ENCODE measurements around the gene PLEKHA3.
"Not testable (repeated sequence)": the region's sequence is repeated elsewhere in the genome, so short reads cannot be mapped to it uniquely, and the experiment has no call there.

PLEKHA3 gene

DNA sequence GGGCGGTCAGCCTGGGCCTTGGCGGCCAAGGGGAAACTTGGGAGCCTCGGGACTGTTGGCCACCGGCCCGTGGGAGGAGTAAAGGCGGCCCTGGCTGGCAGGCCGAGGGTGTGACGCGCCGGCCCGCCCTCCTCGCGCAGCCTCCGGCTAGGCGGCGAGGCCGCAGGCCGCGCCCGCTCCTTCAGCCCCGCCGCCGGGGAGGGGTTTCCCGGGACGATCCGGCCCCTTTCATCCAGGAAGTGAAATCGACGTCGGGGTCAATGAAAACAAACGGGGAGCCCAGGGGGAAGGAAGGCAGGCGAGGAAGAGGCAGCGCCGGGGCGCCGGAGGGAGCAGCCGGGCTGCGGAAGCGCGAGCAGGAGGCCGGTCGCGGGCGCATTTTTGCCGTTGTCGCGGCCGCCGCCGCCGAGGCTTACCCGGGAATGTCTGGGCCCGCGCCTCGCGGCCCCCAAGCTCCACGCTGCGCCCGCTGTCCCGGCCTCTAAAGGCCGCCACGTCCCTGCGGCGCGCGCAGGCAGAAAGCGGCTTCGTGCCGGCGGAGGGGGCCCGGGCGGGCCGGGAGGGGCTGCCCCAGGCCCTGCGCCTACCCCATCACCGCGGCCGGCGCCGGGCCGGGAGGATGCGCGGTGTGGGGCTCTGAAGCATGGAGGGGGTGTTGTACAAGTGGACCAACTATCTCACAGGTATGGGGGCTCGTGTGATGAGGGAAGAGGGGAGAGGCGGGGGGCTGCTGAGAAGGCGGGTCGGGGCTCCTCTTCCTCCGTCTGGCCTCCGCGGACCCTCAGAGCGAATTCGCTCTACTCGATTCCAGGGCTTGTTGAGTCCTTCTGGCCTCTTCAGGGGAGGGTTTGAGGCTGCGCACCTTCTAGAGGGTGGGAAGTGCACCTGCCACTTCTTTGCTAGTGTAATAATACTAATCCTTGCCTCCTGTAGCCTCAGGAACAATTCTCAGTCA lies at the start of gene PLEKHA3:
PLEKHA3 (plus strand) TSS at position 231 of the 955 bp plus-strand sequence; CDS start at position 644, 413 bp downstream.
- peak; percentile 48 to 70 (median 49) for DNase-seq (ENCODE audit: low read depth in 3 of 3)

DNA sequence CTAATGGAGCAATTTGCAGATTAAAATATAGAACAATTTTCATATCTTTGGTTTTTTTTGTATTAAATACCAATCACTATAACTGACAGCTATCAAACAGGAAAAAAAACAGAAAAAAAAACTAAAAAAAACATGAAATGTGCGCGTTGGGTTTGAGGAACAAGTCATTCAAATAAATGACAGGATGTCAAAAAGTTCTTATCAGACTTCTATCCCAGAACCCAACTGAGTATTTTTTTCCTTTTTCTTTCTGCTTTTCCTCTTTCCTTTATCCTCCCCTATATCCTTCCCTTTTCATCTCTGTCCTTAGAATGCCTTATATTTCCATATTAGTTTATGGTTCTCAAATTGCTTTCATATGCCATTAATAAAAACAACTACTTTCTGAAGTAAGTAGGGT lies 43.6 kb upstream of the PLEKHA3 start:
- no peak for DNase-seq (ENCODE audit: low read depth in 3 of 3)

DNA sequence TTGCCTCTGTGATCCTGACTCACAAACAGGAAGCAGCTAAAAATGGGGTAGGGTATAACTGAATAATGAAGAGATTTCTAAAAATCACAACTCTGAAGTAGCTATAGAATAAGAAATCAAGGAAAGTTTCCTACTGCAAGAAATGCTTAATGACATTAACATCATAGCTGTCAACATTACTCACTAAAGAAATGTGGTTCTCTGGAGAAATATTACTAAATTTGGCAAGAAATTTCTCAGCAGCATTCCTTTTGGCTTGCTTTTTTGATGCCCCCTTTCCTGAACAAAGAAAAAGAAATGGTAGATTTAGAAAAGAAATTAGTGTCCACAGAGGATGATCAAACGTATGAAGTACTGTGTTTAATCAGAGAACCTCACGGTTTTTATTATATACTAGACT lies 38.8 kb upstream of the PLEKHA3 start:
- DNase-seq (ENCODE audit: low read depth in 3 of 3), result no peak

DNA sequence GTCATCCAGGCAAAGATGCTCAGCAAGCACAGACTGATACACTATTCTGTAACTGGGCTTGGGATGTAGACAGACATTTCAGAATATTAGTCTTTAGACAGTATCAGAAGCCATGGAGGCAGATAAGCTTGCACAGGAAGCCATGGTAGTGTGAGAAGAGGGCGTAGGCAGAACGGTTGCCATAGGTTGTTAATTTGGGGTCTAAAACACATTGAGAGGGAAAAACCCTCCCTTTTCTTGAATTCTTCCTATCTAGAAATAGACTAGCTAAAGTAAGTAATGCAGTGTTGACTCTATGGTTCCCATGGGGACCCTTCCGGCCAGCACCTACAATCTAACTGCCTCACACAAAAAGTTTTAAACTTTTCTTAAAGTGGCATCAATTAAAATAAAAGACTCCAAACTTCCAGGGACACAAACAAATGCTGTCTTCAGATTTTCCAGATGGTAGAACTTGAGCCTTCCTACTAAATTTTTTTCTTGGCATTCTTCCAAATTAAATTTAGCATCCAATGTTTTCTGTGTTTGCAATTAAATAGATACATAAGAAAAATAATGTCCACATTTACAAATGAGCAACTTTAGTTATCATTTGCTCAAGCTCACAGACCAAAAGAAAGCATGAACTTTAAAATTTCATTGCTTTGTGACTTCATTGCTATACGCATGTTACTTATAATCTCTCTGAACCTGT lies 31.1 kb upstream of the PLEKHA3 start:
- DNase-seq (ENCODE audit: low read depth in 3 of 3), result no peak

DNA sequence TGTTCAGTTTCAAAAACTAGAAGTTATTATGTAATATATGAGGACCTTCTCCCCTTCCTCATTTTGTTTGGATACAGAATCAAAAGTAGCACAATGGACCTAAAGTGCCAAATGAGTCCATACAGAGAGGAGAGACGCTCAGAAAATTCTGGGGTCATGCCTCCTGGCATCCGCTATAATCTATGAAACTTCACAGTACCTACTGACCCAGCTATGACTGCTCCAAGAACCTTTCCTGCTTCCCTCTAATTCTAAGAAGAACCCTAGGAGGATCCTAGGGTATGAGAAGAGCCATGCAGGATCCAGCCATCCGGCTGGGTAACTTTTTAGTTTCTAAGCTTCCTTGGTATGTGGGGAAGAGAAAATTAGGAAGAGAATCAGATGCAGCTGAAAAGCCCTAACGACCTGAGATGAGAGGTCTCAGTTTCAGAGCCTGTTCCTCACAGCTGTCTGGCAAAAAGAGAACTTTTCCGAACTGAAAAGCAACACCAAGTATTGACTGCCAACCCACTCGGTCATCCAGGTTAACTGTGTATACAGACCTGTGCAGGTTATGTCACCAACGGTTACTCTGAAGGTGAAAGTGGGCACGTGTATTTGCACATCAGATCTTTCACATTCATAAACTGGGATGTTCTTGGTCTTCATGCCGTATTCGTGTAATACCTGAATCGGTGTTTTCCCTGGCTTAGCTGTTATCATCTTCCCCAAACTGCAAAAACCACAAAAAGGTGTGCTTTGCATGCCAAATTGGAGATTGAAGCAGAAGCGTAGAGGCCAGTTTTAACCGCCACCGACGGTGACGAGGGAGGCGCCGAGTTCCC lies 30.3 kb upstream of the PLEKHA3 start:
- no peak for DNase-seq (ENCODE audit: low read depth in 3 of 3)

DNA sequence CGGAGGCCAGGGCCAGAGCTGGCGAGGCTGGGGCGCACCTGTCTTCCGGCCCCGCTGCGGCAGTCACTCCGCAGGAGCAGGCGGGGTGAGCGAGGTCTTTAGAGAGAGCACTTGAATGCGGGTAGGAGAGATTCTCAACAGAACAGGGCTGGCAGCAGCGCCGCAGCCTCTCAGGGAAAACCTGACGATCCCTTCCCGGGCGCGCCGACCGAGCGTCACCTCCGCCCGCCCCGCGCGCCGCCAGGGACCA lies 29.8 kb upstream of the PLEKHA3 start:
- no peak for DNase-seq (ENCODE audit: low read depth in 3 of 3)

DNA sequence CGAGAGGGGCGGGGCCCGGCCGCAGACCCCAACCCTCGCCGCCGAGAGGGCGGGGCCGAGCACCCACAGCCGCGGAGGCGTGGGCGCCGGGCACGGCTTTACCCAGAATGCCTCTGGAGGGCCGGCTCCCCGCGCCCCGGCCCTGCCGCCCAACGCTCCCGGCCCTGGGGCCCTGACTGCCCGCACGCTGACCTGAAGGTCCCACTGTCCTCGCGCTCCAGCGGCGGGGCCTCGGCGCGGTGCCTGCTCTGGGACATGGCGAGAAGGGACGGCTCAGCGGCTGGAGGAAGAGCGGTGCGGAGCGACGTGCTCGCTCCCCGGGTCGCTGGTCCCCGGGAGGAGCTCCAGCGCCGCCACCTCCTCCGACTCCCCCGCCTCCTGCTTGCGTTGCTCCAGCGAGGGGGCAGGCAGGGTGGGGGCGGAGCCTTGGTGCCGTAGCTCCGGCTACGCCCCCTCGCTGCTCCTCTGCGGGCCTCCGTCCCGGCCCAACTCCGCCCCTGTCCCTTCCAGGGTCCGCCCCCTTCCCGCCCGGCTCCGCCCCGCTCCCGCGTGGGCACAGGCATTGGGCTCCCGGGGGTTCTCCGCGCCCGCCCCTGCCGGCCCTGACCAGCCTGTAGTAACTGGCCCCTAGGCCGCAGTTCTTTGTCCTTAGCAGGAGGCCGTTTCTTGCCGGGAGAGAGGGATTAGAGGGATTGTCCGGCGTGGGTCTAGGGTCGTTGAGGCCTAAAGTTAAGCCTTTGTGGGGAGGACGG lies 29.3 kb upstream of the PLEKHA3 start, which contains the start of the genes PJVK and PRKRA:
PJVK (plus strand) TSS at position 605 of the 752 bp plus-strand sequence. CDS start 2,032 bp downstream, outside the sequence.
PRKRA (minus strand) TSS at position 402 of the 752 bp plus-strand sequence; CDS start at position 257, 145 bp downstream.
- peak; percentile 94 to 95 (median 95) for DNase-seq (ENCODE audit: low read depth in 3 of 3)

DNA sequence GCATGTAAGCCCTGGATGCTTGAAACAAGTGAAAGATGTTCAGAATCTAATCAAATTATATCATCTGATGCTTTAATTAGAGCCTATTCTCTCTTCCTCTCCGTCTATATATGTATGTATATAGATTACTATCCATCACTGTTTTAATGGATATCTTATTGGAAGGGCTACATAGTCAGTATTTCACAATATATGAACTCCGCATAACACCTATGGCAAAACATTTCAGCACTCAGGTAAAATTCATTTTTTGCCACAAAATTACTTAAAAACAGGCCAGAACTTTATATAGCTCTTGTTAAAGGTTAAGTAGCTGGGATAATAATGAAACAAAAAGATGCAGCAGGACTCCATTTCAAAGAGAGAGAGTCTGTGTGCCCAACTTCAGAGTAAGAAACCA lies 27.9 kb upstream of the PLEKHA3 start:
- no peak for DNase-seq (ENCODE audit: low read depth in 3 of 3)

DNA sequence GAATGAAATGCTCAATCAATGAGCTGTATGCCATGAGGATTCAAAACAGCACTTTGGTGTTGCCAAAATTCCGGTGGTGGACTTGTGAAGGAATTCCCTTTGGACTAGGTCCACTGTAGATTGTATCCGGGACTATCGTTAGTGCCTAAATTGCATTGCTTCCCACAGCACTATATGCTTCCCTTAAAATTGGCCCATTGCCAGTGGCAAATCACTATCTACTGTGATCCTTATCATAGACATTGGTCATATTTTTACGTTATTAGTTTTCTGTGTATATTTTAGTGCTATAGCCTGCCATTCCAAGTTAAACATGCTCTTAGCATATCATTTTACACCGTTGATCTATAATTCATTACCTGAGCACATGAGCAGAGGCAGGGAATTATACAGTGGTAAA lies 27.4 kb upstream of the PLEKHA3 start:
- no peak for DNase-seq (ENCODE audit: low read depth in 3 of 3)

DNA sequence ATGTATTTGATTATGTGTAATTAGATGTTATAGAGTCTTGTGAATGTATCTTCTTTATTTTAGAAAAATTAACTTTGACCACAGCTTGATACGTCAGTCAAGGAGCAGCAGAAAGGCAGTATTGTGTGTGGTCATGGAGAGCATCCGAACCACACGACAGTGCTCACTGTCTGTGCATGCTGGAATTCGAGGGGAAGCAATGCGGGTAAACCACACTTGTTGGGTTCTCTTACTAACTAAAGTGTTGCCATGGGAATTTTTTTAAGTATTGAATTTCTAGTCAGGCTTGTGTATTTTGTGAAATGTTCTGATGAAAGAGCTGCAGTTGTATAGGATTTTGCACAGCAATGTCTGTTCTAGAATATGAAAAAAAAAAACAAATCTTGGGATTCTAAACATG lies 24.3 kb upstream of the PLEKHA3 start:
- DNase-seq (ENCODE audit: low read depth in 3 of 3), result no peak

DNA sequence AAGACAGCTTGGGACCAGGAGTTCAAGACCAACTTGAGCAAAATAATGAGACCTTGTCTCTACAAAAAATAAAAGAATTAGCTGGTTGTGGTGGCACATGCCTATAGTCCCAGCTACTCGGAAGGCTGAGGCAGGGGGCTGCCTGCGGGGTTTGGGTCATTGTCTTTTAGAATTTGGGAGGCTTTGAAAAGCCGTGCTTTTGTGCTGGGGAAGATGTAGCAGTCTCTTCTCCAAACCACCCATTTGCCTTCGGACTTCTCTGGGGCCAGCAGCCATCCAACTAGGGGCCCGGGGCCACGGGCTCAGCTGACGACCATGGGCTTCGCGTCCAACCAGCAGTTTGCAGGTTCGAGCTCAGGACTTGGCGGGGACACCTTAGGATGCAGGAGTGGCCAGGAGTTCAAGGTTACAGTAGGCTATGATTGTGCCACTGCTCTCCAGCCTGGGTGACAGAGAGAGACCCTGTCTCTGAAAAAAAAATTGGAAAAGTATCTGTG lies 22.8 kb upstream of the PLEKHA3 start:
- DNase-seq (ENCODE audit: low read depth in 3 of 3), result no peak

DNA sequence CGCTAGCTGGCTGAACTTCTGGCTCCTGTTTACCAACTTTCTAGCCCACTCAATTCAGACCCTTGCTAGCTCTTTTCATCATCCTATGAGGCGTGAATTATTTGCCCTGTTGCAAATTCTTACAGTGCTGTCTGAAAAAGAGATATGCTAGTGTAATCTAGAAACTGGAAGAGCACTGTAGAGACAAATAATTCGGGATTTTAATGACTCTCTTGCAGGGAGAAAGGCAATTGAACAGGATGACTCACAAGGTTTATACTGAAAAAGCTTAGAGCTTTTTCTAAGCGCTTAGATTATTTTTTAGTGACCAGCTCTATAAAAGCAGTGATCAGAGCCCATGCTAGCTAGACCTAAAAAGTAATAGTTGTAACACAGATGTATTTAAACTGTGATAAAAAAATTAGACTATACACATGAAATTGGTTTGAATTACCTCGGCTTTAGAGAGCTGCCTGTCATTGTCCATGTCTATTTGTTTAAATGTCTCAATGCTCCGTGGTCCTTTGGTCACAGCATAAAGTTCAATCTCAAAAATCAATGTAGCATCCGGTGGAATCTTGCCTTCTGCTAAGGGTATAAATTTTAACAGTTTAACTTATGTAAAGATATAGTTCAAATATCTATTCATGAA lies 10.9 kb upstream of the PLEKHA3 start:
- DNase-seq (ENCODE audit: low read depth in 3 of 3), result no peak

DNA sequence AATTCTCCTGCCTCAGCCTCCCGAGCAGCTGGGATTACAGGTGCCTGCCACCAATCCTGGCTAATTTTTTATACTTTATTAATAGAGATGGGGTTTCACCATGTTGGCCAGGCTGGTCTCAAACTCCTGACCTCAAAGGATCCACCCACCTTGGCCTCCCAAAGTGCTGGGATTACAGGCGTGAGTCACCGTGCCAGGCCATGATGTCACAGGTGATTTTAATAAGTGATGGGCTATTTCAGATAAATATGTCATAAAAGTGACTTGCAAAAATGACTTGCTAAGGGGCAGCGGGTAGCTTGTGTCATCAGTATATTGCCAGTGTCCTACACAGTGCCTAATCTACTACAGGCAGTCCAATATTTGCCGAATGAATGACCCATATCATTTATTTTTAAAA lies 8.9 kb upstream of the PLEKHA3 start:
- DNase-seq (ENCODE audit: low read depth in 3 of 3), result not testable (repeated sequence)

DNA sequence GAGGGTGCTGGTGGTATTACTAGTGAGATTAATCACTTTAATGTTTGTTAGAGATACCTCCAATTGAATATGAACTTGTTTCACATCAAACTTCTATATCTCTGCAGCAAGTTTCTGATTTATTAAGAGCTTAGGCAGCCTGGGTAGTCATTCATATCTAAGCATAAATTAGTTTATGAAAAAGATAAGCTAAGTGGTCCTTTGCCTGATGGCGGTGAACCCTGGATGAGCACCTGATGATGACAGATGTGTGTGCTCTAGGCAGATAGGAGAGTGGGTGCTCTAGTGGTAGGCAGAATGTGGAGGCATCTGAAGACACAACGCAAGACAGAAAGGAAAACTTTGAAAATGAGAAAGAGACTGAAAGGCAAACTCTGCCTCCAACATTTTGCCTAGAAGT lies 6.9 kb upstream of the PLEKHA3 start:
- DNase-seq (ENCODE audit: low read depth in 3 of 3), result no peak

DNA sequence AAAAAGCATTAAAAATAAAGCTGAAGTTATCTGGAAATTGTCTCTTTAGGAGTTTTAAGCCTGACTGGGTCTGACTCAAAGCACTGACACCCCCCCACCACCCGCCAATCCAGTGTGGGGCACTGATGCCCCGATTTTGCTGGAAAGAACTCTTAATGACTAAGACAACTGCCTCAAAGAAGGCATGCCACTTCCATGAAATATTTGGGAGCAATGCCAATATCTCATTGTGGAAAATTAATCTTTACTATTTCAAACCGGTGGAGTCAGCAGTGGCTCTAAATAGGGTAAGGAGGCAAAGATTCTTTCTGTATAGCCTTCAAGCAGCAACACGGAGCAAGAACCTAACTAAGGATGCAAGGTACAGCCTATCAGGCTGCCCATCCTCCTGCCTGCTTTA lies 6.3 kb upstream of the PLEKHA3 start:
- DNase-seq (ENCODE audit: low read depth in 3 of 3), result no peak

DNA sequence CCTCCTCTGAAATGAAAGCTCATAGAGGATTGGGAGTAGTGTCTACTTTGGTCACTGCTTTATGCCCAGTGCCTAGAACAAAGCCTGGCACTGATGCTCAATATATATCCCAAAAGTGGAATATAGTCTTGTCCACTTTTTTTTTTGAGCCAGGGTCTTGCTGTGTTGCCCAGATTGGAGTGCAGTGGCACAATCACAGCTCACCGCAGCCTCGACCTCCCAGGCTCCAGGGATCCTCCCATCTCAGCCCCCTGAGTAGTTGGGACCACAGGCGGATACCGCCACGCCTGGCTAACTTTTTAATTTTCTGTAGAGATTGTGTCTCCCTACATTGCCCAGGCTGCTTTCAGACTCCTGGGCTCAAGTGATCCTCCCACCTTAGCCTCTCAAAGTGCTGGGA lies 5.7 kb upstream of the PLEKHA3 start:
- no peak for DNase-seq (ENCODE audit: low read depth in 3 of 3)

DNA sequence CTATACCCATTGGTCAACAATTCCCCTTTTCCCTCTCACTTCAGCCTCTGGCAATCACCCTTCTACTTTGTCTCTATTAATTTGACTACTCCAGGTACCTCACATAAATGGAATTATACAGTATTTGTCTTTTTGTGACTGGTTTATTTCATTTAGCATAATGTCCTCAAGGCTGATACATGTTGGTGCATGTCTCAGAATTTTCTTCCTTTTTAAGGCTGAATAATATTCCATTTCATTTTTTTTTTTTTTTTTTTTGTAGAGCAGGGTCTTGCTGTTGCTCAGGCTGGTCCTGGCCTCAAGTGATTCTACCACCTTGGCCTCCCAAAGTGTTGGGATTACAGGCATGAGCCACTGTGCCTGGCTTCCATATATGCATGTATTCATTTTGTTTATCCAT lies 3.8 kb upstream of the PLEKHA3 start:
- DNase-seq (ENCODE audit: low read depth in 3 of 3), result no peak

DNA sequence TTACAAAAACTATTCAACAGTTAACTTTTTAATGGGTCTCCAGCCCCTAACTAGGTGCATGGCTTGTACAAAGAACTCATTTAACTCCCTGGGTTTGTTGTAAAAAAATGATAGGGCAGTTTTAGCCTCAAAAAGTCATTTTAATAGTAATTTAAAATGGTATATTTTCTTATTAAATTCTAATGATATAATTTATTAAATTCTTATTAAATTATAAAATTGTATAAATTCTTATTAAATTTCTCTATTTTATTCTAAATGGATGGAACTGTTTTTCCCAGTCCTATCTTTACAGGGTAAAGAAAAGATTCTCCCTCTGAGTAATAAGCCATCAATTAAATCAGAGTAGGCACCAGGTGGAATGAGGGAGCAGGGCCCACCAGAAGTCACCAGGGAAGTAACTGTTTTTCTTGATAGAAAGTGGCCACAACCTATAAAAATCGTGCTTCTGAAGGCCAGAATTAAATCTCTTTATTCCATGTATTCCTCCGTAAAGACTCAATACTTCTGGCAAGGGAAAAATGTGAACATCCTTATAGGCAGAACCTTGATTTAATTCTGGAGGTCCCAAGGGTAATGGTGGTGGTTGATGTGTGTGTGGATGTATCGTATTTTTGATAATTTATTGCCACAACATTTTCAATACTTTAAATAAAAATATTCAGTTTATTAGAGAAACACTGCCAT lies 2.7 kb upstream of the PLEKHA3 start:
- no peak for DNase-seq (ENCODE audit: low read depth in 3 of 3)

DNA sequence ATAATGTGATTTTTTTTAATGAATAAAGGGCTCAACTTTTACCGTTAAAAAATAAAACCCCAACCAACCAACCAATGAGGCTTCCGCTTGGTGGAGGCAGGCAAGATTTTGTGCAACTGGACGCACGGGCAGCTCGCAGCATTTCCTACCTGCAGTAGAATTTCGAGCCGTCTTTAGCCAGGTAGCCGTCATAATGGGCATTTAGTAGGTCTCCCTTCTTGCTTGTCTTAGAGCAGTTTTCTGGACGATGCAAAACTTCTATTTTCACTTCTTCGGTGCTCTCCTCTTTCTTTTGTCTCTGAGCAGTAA lies 2.2 kb upstream of the PLEKHA3 start:
- DNase-seq (ENCODE audit: low read depth in 3 of 3), result peak in 1 of 3 experiments; percentile 3

All from stimulated activated CD4-positive, alpha-beta T cell treated with anti-CD3 and anti-CD28 coated beads, TNF-alpha, amount 100 ng/mL, for 4 hours (primary cell).